H1 (cell line): ENCODE measurements around the gene CCNT2. TPM values are rescaled to one million over a fixed set of nuclear protein-coding genes. Genes with fewer than 3 reads are reported as not detected.

Source experiments
- CEBPB ChIP-seq: IDR thresholded peaks from 2 replicates; pipeline ENCODE4 v1.6.1; 2012; ENCODE audit warnings: low read depth, low read length
- CTBP2 ChIP-seq: IDR thresholded peaks from 2 replicates; pipeline ENCODE4 v1.7.0; 2011; ENCODE audit warnings: borderline replicate concordance, mild to moderate bottlenecking, moderate library complexity, mixed read lengths, low read length; ENCODE audit not compliant: insufficient read depth, insufficient read length
- JUN ChIP-seq: IDR thresholded peaks from 2 replicates; pipeline ENCODE4 v1.6.1; 2011; ENCODE audit warnings: low read depth, mild to moderate bottlenecking, improper control_type of control experiment, low read length
- RBBP5 ChIP-seq: IDR thresholded peaks from 2 replicates; pipeline ENCODE4 v1.7.1; 2012; ENCODE audit warnings: low read depth, mild to moderate bottlenecking, inconsistent platforms, low read length, moderate library complexity, borderline replicate concordance
- SP2 ChIP-seq: IDR thresholded peaks from 2 replicates; pipeline ENCODE4 v1.6.1; 2012; ENCODE audit warnings: mild to moderate bottlenecking, low read length, inconsistent platforms
- polyA plus RNA-seq, 7 experiments: library from polyadenylated mRNA; depleted of rRNA in 3 of 7; stranded (reverse) in 5 of 7; unstranded in 2 of 7; fragments of >200 nt in 5 of 7; fragments of 200-250 nt in 2 of 7; gene quantifications; 1 replicate in 5 of 7; 2 replicates in 1 of 7; 4 replicates in 1 of 7; pipeline versions ENCODE4 v1.2.1 to v1.2.3, GENCODE V29; 2011 to 2013; ENCODE audit warnings: missing spikeins in 2 of 7, mixed read lengths in 2 of 7
- total RNA-seq: library from RNA; stranded (reverse); fragmentation: NEBNext Ultra II Directional; extraction: Animal tissue kit (Norgen Biotek cat#: 25700); gene quantifications from 2 replicates; pipeline ENCODE4 v1.2.1, GENCODE V29; 2021

Gene CCNT2
- total and polyA plus RNA-seq, 2 of the 8 experiments (the other 6 are each of a cell fraction or from before 2014, with no cell fraction given), result 13.0 to 39.7 TPM

- no peak for TF ChIP-seq RBBP5
- TF ChIP-seq JUN, result no peak
- no peak for TF ChIP-seq CTBP2
- no peak for TF ChIP-seq CEBPB
- no peak for TF ChIP-seq SP2
- TF ChIP-seq, all 59 proteins: peak for 0
These were observed 34.9 kb upstream of the CCNT2 start (continued) for GRCh38 chr2:134883552-134884293.
